ENCODE results near the gene ADCYAP1R1. TPM values are rescaled to one million over a fixed set of nuclear protein-coding genes. Genes with fewer than 3 reads are reported as not detected.

Gene ADCYAP1R1
- total RNA-seq, 3 donors from 2014 or later (not counting 1 experiment from before 2014, with no cell fraction given) = not detected

GRCh38 chr7:31079126-31079823, 27.2 kb downstream of the ADCYAP1R1 start:
- Mint-ChIP-seq H3K36me3 (no peaks in the 10 kb centered on the region), H3K27ac (no peak overlapping the region), H3K9me3 (no peaks in the 10 kb centered on the region), H3K27me3 (ENCODE audit: low read depth in 2 of 2) (peaks cover 8 to 9% of the 10 kb centered on the region in 2 donors), H3K4me1 (no peaks in the 10 kb centered on the region), H3K4me3 (no peak overlapping the region)
- ATAC-seq = no peak
- Histone ChIP-seq H3K36me3 (ENCODE audit: control insufficient read depth, insufficient read depth, low read length) (no peaks in the 10 kb centered on the region), H3K4me1 (ENCODE audit: control insufficient read depth, insufficient read depth, low read length) (no peaks in the 10 kb centered on the region), H3K27me3 (ENCODE audit: control insufficient read depth, insufficient read depth, low read length) (no peaks in the 10 kb centered on the region), H3K4me3 (ENCODE audit: low read length) (no peak overlapping the region), H3K27ac (ENCODE audit: low read length) (no peak overlapping the region), H3K9me3 (ENCODE audit: control insufficient read depth, insufficient read depth, low read length) (no peaks in the 10 kb centered on the region)
- no peak for DNase-seq
- 82% methylated on average over 10 of the region's 11 CpGs for WGBS (ENCODE audit: insufficient coverage)
- intact Hi-C loops (cut with micrococcal nuclease) = no loop called here
- no peak for TF ChIP-seq CTCF (IDR thresholded peaks at IDR 0.05)

- H3K4me1 ChIP-seq (ENCODE audit: control insufficient read depth, insufficient read depth, low read length) = no peaks in the 10 kb centered on the region
- no peaks in the 10 kb centered on the region for H3K27me3 ChIP-seq (ENCODE audit: control insufficient read depth, insufficient read depth, low read length)
- H3K27ac Mint-ChIP-seq = no peak overlapping the region
- no peak for DNase-seq
- H3K9me3 Mint-ChIP-seq = no peaks in the 10 kb centered on the region
- no peaks in the 10 kb centered on the region for H3K4me1 Mint-ChIP-seq
- peaks cover 8 to 9% of the 10 kb centered on the region in 2 donors for H3K27me3 Mint-ChIP-seq (ENCODE audit: low read depth in 2 of 2)
- intact Hi-C loops (cut with micrococcal nuclease) = no loop called here
- no peak for TF ChIP-seq CTCF (IDR thresholded peaks at IDR 0.05)
- H3K36me3 Mint-ChIP-seq = no peaks in the 10 kb centered on the region
- H3K4me3 Mint-ChIP-seq = no peak overlapping the region
- no peak overlapping the region for H3K27ac ChIP-seq (ENCODE audit: low read length)
- H3K9me3 ChIP-seq (ENCODE audit: control insufficient read depth, insufficient read depth, low read length) = no peaks in the 10 kb centered on the region
- H3K4me3 ChIP-seq (ENCODE audit: low read length) = no peak overlapping the region
- 81% methylated on average over 5 of the region's 6 CpGs for WGBS (ENCODE audit: insufficient coverage)
- H3K36me3 ChIP-seq (ENCODE audit: control insufficient read depth, insufficient read depth, low read length) = no peaks in the 10 kb centered on the region
- no peak for ATAC-seq
Measured at GRCh38 chr7:31079824-31080511, 27.9 kb downstream of the ADCYAP1R1 start.

GRCh38 chr7:31080763-31081162, 28.7 kb downstream of the ADCYAP1R1 start:
- H3K4me1 Mint-ChIP-seq = no peaks in the 10 kb centered on the region
- H3K36me3 Mint-ChIP-seq = no peaks in the 10 kb centered on the region
- H3K4me1 ChIP-seq (ENCODE audit: control insufficient read depth, insufficient read depth, low read length) = no peaks in the 10 kb centered on the region
- 58% methylated on average over 6 of the region's 6 CpGs for WGBS (ENCODE audit: insufficient coverage)
- no peak for TF ChIP-seq CTCF (IDR thresholded peaks at IDR 0.05)
- no peak for ATAC-seq
- H3K9me3 ChIP-seq (ENCODE audit: control insufficient read depth, insufficient read depth, low read length) = no peaks in the 10 kb centered on the region
- no peaks in the 10 kb centered on the region for H3K36me3 ChIP-seq (ENCODE audit: control insufficient read depth, insufficient read depth, low read length)
- no peak overlapping the region for H3K27ac ChIP-seq (ENCODE audit: low read length)
- DNase-seq = no peak
- no peak overlapping the region for H3K4me3 ChIP-seq (ENCODE audit: low read length)
- H3K27me3 Mint-ChIP-seq (ENCODE audit: low read depth in 2 of 2) = peaks cover 8 to 9% of the 10 kb centered on the region in 2 donors
- no peaks in the 10 kb centered on the region for H3K27me3 ChIP-seq (ENCODE audit: control insufficient read depth, insufficient read depth, low read length)
- no peak overlapping the region for H3K4me3 Mint-ChIP-seq
- intact Hi-C loops (cut with micrococcal nuclease) = no loop called here
- H3K9me3 Mint-ChIP-seq = no peaks in the 10 kb centered on the region
- H3K27ac Mint-ChIP-seq = no peak overlapping the region

Measured in natural killer cell (primary cell).